ENCODE data around the gene INSYN2B. TPM values are rescaled to one million over a fixed set of nuclear protein-coding genes. Genes with fewer than 3 reads are reported as not detected.

Gene INSYN2B
- polyA plus RNA-seq, 3 donors from 2014 or later: 0.40 TPM; not detected in 2

GRCh38 chr5:169941542-169941941, 38.8 kb downstream of the INSYN2B start:
- Mint-ChIP-seq H3K27me3 (ENCODE audit: low read depth in 3 of 3) (peaks cover 0 to 4% (median 3%) of the 10 kb centered on the region in 3 donors), H3K36me3 (peaks cover 0 to 7% (median 4%) of the 10 kb centered on the region in 3 donors), H3K4me1 (peaks cover 35 to 65% of the 10 kb centered on the region in 2 donors), H3K27ac (peak overlapping the region in 2 of 6 donors; percentile 36 to 46), H3K9me3 (no peaks in the 10 kb centered on the region), H3K4me3 (no peak overlapping the region)
- DNase-seq: no peak

DNA sequence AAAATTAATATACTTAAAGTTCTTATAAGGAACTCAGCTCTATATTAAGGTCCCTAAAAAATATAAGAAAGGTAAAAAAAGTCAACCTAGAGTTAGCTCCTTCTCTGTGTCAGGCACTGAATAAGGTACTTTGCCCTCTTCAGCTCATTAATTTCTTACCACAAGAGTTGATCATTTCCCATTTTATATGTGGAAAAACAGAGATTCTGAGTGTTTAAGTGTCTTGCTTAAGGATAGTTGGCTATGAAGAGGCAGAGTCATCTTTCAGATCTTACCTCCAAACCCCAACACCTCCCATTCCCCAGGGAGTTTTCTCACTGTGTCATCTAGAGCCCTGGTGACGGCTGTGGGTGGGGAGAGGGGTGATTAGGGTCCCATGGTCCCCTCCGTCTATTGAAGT, 40.6 kb downstream of the INSYN2B start:
- no peaks in the 10 kb centered on the region for H3K9me3 Mint-ChIP-seq
- peaks cover 46 to 69% of the 10 kb centered on the region in 2 donors for H3K4me1 Mint-ChIP-seq
- H3K36me3 Mint-ChIP-seq: peaks cover 0 to 12% (median 4%) of the 10 kb centered on the region in 3 donors
- H3K27ac Mint-ChIP-seq: no peak overlapping the region
- no peak overlapping the region for H3K4me3 Mint-ChIP-seq
- DNase-seq: no peak
- H3K27me3 Mint-ChIP-seq (ENCODE audit: low read depth in 3 of 3): peaks cover 0 to 3% (median 1%) of the 10 kb centered on the region in 3 donors

GRCh38 chr5:169938439-169938838, 41.9 kb downstream of the INSYN2B start:
- no peak for DNase-seq
- Mint-ChIP-seq H3K27ac (no peak overlapping the region), H3K4me3 (no peak overlapping the region), H3K27me3 (ENCODE audit: low read depth in 3 of 3) (peaks cover 0 to 3% (median 1%) of the 10 kb centered on the region in 3 donors), H3K36me3 (peaks cover 0 to 12% (median 4%) of the 10 kb centered on the region in 3 donors), H3K4me1 (peaks cover 45 to 69% of the 10 kb centered on the region in 2 donors), H3K9me3 (no peaks in the 10 kb centered on the region)

DNA sequence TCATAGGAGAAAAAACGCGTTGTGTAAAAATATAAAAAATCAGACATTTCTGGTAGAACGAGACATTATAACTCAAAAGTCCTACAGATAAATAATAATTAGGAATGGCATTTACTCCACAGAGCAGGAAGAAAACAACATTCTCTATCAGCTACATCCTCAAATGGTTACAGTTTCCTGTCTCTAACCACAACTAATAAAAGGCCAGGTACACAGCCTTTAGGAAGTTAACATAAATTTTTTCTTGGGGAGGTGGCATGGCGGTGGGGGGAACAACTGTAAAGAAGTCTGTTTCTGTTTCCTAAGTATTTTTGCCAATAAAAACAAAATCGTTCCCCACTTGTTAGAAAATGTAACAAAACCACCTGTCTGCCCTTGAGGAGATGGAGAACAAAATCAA, 44.5 kb downstream of the INSYN2B start:
- H3K27me3 Mint-ChIP-seq (ENCODE audit: low read depth in 3 of 3): peaks cover 1 to 2% (median 2%) of the 10 kb centered on the region in 3 donors
- no peak overlapping the region for H3K4me3 Mint-ChIP-seq
- no peak for DNase-seq
- H3K4me1 Mint-ChIP-seq: peaks cover 36 to 71% of the 10 kb centered on the region in 2 donors
- peaks cover 0 to 12% (median 8%) of the 10 kb centered on the region in 3 donors for H3K36me3 Mint-ChIP-seq
- no peaks in the 10 kb centered on the region for H3K9me3 Mint-ChIP-seq
- peak overlapping the region in 4 of 6 donors; percentile 3 to 63 (median 35) for H3K27ac Mint-ChIP-seq

DNA sequence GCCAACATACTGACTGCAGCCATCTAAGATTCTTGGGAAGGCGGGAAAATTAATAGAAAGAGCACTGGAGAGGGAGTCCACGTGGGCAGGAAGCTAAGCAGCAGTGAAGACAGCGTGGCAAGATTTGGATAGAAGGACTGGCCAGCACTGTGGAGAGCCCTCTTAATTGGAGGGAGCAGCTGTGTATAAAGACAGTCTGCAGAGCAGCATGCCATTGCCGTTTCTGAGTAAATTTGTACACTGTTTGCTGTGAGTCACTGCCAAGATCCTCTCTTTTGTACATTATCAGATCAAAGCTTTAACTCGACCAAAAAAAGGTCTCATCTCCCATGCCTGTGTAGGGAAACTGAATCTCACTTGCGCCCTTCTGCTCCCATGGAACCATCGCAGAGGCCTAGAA, 45.3 kb downstream of the INSYN2B start:
- peak overlapping the region; percentile 7 to 71 (median 48) for H3K27ac Mint-ChIP-seq
- peaks cover 35 to 74% of the 10 kb centered on the region in 2 donors for H3K4me1 Mint-ChIP-seq
- H3K36me3 Mint-ChIP-seq: peaks cover 0 to 14% (median 8%) of the 10 kb centered on the region in 3 donors
- peaks cover 1 to 2% (median 2%) of the 10 kb centered on the region in 3 donors for H3K27me3 Mint-ChIP-seq (ENCODE audit: low read depth in 3 of 3)
- no peak for DNase-seq
- peak overlapping the region in 1 of 5 donors; percentile 14 for H3K4me3 Mint-ChIP-seq
- H3K9me3 Mint-ChIP-seq: no peaks in the 10 kb centered on the region

DNA sequence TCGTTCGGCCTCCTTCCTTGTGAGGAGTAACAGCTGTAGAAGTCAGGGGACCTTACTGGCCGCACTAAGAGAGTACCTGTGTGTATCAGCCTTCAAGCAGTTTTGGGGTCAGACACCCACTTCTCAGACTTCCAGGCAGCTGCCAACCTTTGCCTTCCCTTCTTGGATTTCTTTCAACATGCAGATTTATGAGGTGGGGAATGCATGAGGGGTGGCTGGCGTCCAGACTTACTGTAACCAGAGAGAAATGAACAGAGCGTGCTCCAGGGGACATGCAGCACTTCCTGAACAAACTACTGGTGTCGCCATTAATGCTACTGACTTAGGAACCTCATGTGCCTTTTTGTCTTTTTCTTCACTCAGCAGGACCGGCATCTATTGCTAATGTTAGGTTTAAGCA, 46.7 kb downstream of the INSYN2B start:
- H3K9me3 Mint-ChIP-seq: no peaks in the 10 kb centered on the region
- H3K4me1 Mint-ChIP-seq: peaks cover 40 to 78% of the 10 kb centered on the region in 2 donors
- H3K4me3 Mint-ChIP-seq: no peak overlapping the region
- H3K27me3 Mint-ChIP-seq (ENCODE audit: low read depth in 3 of 3): peaks cover 1 to 2% (median 2%) of the 10 kb centered on the region in 3 donors
- H3K36me3 Mint-ChIP-seq: peaks cover 0 to 14% (median 8%) of the 10 kb centered on the region in 3 donors
- DNase-seq: no peak
- peak overlapping the region in 1 of 6 donors; percentile 60 for H3K27ac Mint-ChIP-seq

DNA sequence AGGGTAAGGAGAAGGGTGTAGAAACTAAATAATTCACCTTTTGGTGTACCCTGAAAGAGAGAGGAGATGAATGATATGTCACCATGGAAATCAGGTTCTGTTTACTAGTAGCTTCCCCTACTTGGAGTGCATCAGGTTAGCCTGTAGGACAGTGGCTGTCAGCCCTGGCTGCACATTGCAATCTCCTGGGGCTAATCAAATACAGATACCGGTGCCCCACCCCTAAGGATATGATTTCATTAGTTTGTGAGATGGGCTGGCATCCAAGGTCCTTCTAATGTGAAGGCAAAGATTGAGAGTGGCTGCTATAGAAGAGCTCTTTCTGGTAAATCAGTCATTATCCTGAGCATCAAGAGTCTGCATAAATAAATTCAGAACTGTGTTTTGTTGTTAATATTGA, 47.2 kb downstream of the INSYN2B start:
- no peak overlapping the region for H3K4me3 Mint-ChIP-seq
- H3K4me1 Mint-ChIP-seq: peaks cover 44 to 83% of the 10 kb centered on the region in 2 donors
- H3K27ac Mint-ChIP-seq: no peak overlapping the region
- H3K27me3 Mint-ChIP-seq (ENCODE audit: low read depth in 3 of 3): peaks cover 1 to 2% (median 2%) of the 10 kb centered on the region in 3 donors
- H3K9me3 Mint-ChIP-seq: no peaks in the 10 kb centered on the region
- H3K36me3 Mint-ChIP-seq: peaks cover 0 to 15% (median 5%) of the 10 kb centered on the region in 3 donors
- no peak for DNase-seq

- Mint-ChIP-seq H3K36me3 (peaks cover 0 to 16% (median 4%) of the 10 kb centered on the region in 3 donors), H3K4me1 (peaks cover 28 to 60% of the 10 kb centered on the region in 2 donors), H3K9me3 (no peaks in the 10 kb centered on the region), H3K4me3 (no peak overlapping the region), H3K27me3 (ENCODE audit: low read depth in 3 of 3) (peaks cover 0 to 4% (median 0%) of the 10 kb centered on the region in 3 donors), H3K27ac (peak overlapping the region in 3 of 6 donors; percentile 4 to 33 (median 29))
- no peak for DNase-seq
These were observed 56.3 kb downstream of the INSYN2B start for GRCh38 chr5:169923988-169924387.

GRCh38 chr5:169922474-169922873, 57.8 kb downstream of the INSYN2B start:
- Mint-ChIP-seq H3K27me3 (ENCODE audit: low read depth in 3 of 3) (peaks cover 0 to 4% (median 0%) of the 10 kb centered on the region in 3 donors), H3K4me1 (peaks cover 18 to 50% of the 10 kb centered on the region in 2 donors), H3K27ac (no peak overlapping the region), H3K4me3 (no peak overlapping the region), H3K36me3 (peaks cover 0 to 12% (median 4%) of the 10 kb centered on the region in 3 donors), H3K9me3 (no peaks in the 10 kb centered on the region)
- no peak for DNase-seq

- no peaks in the 10 kb centered on the region for H3K9me3 Mint-ChIP-seq
- H3K27ac Mint-ChIP-seq: no peak overlapping the region
- peaks cover 0 to 12% (median 4%) of the 10 kb centered on the region in 3 donors for H3K36me3 Mint-ChIP-seq
- DNase-seq: no peak
- peaks cover 15 to 49% of the 10 kb centered on the region in 2 donors for H3K4me1 Mint-ChIP-seq
- no peak overlapping the region for H3K4me3 Mint-ChIP-seq
- peaks cover 0 to 4% (median 0%) of the 10 kb centered on the region in 3 donors for H3K27me3 Mint-ChIP-seq (ENCODE audit: low read depth in 3 of 3)
These were observed 58.3 kb downstream of the INSYN2B start for GRCh38 chr5:169921949-169922348.

GRCh38 chr5:169921384-169921783, 58.9 kb downstream of the INSYN2B start:
- H3K4me1 Mint-ChIP-seq: peaks cover 13 to 43% of the 10 kb centered on the region in 2 donors
- no peaks in the 10 kb centered on the region for H3K9me3 Mint-ChIP-seq
- no peak for DNase-seq
- peaks cover 0 to 4% (median 0%) of the 10 kb centered on the region in 3 donors for H3K27me3 Mint-ChIP-seq (ENCODE audit: low read depth in 3 of 3)
- no peak overlapping the region for H3K4me3 Mint-ChIP-seq
- H3K36me3 Mint-ChIP-seq: peaks cover 0 to 12% (median 0%) of the 10 kb centered on the region in 3 donors
- H3K27ac Mint-ChIP-seq: no peak overlapping the region

DNA sequence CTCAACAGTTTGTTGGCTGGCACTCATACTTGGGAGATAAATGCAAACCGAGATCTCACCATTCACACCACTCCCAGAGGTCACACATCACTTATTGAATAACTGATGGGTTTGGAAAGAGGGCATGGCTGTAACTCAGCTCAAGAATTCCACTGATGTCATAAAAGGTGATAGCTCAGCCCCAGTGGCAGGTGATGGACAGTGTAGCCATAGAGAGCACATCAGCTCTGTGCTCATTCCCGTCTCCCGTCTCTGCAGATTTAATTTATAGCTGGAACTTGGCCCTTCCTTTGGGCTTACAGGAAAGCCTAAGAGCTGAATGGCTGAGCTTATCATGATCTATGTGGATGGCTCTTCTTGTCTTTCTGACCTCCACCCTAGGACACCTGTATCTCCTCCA, 59.8 kb downstream of the INSYN2B start:
- no peak overlapping the region for H3K4me3 Mint-ChIP-seq
- H3K4me1 Mint-ChIP-seq: peaks cover 13 to 34% of the 10 kb centered on the region in 2 donors
- no peak overlapping the region for H3K27ac Mint-ChIP-seq
- H3K9me3 Mint-ChIP-seq: no peaks in the 10 kb centered on the region
- DNase-seq: no peak
- H3K27me3 Mint-ChIP-seq (ENCODE audit: low read depth in 3 of 3): peaks cover 0 to 4% (median 0%) of the 10 kb centered on the region in 3 donors
- H3K36me3 Mint-ChIP-seq: peaks cover 0 to 10% (median 0%) of the 10 kb centered on the region in 3 donors

DNA sequence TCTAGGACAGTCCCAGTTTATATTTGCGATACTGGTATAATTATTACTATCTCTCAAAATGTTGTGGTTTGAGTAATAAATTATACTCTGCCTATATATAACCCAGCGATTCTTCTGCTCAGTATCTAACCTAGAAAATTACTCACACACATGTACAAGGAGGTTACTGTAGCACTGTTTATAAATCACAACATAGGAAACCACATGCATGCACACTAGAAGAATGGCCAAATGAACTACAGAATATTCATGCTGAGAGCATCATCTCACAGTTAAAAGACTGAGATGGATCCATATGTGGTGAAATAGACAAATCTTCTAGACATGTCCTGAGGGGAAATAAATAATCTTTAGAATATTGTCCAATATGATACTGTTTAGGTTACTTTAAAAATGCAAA, 62.1 kb downstream of the INSYN2B start:
- H3K27me3 Mint-ChIP-seq (ENCODE audit: low read depth in 3 of 3): no peaks in the 10 kb centered on the region
- peaks cover 17 to 29% of the 10 kb centered on the region in 2 donors for H3K4me1 Mint-ChIP-seq
- no peak overlapping the region for H3K27ac Mint-ChIP-seq
- peaks cover 0 to 10% (median 0%) of the 10 kb centered on the region in 3 donors for H3K36me3 Mint-ChIP-seq
- H3K9me3 Mint-ChIP-seq: no peaks in the 10 kb centered on the region
- no peak for DNase-seq
- H3K4me3 Mint-ChIP-seq: no peak overlapping the region

GRCh38 chr5:169917500-169917899, 62.8 kb downstream of the INSYN2B start:
- Mint-ChIP-seq H3K27me3 (ENCODE audit: low read depth in 3 of 3) (no peaks in the 10 kb centered on the region), H3K4me1 (peaks cover 18 to 35% of the 10 kb centered on the region in 2 donors), H3K9me3 (no peaks in the 10 kb centered on the region), H3K27ac (no peak overlapping the region), H3K36me3 (peaks cover 0 to 9% (median 0%) of the 10 kb centered on the region in 3 donors), H3K4me3 (no peak overlapping the region)
- DNase-seq: no peak

DNA sequence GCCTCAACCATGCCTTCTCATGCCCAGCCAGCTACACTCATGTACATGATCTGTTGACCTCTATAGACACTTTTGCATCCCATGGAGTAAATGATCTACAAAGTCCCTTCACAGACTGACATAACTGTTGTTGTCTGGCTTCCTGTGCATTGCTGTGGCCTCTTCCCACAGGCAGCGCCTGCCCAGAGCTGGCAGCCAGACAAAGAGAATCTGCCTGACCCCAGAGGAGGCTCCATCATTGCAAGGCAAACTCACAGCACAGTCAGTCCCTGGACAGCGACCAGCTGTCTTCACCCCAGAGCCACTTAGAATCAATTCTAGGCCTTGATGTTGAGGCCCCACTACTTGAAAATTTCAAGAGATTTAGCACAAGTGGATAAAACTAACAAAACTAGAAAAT, 65.5 kb downstream of the INSYN2B start:
- no peaks in the 10 kb centered on the region for H3K27me3 Mint-ChIP-seq (ENCODE audit: low read depth in 3 of 3)
- no peak overlapping the region for H3K4me3 Mint-ChIP-seq
- H3K27ac Mint-ChIP-seq: peak overlapping the region in 2 of 6 donors; percentile 3 to 18
- no peak for DNase-seq
- H3K4me1 Mint-ChIP-seq: peaks cover 20 to 46% of the 10 kb centered on the region in 2 donors
- no peaks in the 10 kb centered on the region for H3K36me3 Mint-ChIP-seq
- no peaks in the 10 kb centered on the region for H3K9me3 Mint-ChIP-seq
